DMS 273 (cell line): ENCODE results near the gene FAM135A.

Experiments
- DNase-seq: peaks from one replicate; lab custom pipeline; 2025; ENCODE audit not compliant: unreplicated experiment; lab: John Stamatoyannopoulos, UW

Gene FAM135A

GRCh38 chr6:70413114-70413991 is at the start of gene FAM135A:
Gene FAM135A, plus strand, starts transcription at chr6:70413508. Its CDS starts 14,835 bp downstream, at chr6:70428343.
- DNase-seq, result peak; percentile 99

DNA sequence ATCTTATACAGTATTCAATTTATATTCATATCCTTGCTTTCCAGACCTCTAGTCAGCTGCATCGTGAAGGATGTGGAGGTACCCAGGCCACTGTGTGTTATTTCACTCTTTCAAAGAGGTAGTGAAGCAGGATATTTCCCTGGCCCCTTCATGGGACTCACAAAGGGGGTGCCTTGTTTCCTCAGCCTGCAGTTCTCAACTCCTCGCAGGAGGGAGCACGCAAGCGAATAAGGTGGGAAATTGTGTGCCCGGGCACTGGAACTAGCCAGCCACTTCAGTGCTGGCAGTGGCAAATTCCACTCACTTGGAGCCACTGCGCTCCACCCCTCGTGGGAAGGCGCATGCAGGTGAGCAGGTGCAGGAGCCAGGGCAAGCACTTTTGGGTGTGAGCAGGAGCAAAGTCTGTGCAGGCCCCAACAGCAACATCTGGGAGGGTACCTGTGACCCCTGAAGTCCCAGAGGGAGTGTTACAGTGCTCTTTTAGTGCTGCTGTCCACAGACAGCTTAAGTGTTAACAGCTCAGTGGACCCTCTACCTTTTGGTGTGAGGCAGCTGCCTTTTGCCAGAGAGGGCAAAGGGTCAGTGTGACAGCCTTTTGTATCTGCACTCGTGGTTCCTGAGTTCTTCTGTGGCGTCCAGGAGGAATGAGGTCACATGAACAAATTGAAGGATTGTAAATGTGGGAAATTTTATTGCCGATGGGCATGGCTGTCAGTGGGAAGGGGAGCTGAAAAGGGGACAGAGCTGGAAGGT is 49.4 kb upstream of the FAM135A start:
- DNase-seq, result no peak

DNA sequence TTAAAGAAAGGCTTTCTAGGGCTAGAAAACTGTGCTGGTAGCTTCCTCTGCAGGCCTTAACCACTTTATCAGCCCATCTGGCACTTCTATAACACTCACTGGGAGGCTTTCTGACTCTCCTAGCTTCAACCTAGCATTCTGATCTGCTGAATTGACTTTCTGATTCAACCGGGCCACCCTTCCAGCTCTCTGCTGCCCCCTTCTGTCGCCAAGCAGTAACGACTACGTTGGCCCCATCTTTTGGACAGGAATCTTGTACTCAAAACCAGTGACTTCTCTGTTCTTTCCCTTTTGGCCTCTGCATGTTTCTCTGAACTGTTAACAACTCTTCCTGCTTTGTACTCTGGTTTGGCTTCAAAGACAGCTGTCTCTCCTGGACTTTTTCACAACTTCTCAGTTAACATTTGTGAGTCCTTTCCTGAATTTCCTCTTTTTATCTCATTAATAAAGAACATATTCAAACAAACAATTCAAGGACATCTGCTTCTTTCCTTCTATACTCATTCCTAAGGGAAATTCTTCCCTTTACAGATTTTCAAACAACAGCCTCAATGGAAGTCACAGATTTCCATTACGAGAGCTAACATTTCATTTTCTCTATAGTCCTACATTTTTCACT is 43.9 kb upstream of the FAM135A start:
- peak; percentile 86 for DNase-seq

- no peak for DNase-seq
Measured at GRCh38 chr6:70370496-70370895, 42.8 kb upstream of the FAM135A start.

DNA sequence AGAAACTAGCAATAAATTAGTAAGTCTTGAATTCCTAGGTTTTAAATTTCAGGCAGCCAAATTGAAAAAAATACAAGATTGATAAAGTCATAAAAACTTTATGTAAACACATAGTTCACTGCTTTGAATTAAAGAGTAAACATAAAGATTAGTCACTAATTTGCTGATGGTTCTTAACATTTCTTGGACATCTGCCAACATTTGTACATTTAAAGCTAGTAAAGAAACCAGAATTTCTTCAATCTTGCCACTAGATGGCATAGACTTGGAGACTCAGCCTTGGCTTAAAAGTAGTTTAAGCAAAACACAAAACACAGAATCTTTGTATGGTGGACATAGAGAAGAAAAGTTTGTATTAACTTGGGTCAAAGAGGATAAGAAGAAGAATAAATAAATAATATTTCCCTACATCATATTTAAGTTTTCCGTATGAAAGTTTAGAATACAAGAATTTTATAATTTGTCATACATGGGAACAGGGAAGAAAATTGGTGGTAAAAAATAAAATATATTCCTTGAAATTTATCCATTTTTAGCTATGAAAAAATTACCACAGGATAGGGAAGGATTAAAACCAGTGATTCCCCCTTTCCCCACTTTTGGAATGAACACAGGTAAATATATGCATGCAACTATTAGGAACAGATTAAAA is 41.7 kb upstream of the FAM135A start:
- DNase-seq, result peak; percentile 88

GRCh38 chr6:70375166-70375565 is 38.1 kb upstream of the FAM135A start:
- no peak for DNase-seq

GRCh38 chr6:70375882-70376281 is 37.4 kb upstream of the FAM135A start:
- DNase-seq, result peak; percentile 13

DNA sequence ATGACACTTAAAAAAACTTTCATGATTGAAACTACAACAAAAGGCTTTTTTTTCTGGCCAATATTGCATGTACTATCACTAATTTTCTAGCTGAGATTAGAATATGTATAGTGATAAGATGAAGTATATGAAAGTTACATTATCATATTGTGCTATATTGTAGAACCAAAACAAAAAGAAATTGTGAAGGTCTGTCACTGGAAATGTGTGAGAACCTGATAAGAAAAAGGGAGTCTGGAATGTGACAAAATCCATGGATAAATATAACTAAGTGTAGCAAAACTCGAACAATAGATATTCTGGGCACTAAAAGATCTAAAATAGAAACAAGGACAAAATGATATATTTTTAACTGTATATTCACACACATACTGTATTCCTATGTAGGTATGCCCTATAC is 36.7 kb upstream of the FAM135A start:
- DNase-seq, result no peak

DNA sequence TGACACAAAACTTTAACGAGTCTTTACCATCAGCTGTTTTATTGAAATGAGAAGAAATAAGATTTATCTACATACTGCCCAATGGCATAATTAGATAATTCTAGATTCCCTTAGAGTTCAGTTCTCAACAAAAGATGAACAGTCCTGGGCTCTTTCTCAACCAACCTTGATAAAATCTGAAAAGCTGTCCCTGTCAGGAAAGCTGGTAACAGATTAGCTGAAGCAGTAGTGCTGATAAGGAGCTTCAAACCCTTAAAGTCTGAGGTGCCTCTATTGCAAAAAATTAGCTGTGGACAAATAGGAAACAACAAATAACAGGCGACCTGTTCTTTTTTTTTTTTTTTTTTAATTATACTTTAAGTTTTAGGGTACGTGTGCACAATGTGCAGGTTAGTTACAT is 35.9 kb upstream of the FAM135A start:
- DNase-seq, result no peak

DNA sequence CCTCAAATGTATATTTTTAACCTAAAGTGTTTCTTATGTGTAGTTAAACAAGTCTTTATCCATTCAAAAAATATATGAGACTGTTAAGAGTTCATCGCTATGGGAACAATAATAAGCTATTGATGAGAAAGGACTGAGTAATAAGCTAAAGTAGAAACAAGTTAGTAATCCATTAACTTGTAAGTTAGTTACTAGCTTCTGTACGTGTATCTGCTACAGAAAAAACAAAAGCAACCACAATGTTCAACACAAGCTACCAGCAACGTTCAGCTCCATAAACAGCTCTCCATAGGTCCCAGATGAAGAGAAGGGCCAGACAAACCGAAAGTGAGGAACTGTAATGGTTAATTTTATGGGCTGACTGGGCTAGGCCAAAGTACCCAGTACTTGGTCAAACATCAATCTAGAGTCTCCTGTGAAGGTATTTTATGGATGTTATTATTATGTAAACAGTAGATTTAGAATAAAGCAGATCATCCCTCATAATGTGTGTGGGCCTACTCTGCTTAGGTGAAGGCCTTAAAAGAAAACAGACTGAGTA is 33.8 kb upstream of the FAM135A start:
- DNase-seq, result no peak

DNA sequence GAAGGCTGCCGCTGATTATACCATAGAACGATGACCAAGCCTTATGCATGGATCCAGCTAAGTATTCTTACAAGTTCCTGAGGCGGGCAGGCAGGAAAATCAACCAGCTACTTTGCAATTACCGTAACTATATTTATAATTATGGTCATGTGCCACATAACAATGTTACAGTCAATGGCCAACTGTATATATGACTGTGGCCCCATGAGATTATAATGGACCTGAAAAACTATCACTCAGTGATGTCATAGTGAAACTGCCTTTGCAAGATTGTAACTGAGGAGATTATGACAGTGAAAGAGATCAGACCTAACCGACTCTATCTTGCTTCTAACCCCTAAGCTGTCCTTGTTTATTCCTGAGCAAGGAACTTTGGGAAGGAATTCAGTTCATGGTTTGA is 33.1 kb upstream of the FAM135A start:
- no peak for DNase-seq

DNA sequence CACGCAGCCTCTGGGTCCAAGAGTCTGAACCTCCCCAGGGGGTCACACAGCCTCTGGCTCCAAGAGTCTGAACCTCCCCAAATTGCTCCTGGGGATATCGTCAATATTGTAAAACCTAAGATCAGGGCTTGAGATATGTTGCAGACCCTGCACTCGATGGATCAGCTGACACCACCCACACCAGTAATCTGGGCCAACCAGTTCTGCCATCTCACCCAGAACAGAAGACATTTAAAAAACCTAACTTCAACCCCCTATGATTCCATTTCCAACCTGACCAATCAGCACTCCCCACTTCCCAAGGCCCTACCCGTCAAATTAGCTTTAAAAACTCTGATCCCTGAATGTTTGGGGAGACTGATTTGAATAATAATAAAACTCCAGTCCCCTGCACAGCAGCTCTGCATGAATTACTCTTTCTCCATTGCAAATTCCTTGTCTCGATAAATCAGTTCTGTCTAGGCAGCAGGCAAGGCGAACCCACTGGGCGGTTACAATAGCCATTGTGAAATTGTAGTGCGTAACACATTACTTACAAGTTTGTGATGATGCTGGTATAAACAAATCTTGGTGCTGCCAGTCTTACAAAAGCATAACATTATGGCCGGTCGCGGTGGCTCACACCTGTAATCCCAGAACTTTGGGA is 32.4 kb upstream of the FAM135A start:
- DNase-seq, result no peak

- DNase-seq, result no peak
Measured at GRCh38 chr6:70381417-70381782, 31.9 kb upstream of the FAM135A start.

GRCh38 chr6:70385901-70386300 is 27.4 kb upstream of the FAM135A start:
- no peak for DNase-seq

- no peak for DNase-seq
Measured at GRCh38 chr6:70388814-70389213, 24.5 kb upstream of the FAM135A start.

DNA sequence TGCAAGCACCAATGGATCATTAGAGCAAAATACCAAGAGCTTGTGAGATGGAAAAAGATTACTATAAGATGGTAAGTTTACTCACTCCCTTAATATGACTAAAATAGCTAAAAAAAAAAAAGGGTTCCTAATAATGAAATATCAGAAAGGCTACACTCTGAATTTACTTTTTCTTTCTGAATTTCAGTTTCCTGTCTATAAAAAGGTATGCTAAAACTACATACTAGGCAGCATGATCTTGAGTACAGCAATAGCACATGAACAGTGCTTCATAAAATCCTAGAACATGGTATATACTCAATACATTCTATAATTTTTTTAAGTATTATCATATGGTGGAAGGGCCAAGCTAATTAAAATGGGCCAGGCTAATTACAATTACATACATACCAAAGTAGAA is 24.0 kb upstream of the FAM135A start:
- DNase-seq, result no peak

DNA sequence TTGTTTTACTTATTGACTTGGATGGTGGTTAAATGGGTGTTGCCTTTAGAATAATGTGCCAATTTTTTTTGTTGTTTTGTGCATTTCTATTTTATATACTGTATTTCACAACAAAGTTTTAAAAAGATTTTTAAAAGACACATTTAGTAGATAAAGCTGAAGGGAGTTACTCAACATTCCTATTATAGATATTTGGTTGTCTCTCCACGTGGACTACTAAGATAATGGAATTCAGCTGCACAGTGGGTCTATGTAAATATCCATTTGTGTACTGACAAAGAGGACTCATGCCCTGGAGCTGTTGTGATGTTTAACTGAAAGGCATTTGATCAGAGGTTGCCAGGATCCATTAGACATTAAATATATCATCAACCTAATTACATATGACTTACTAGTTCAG is 23.2 kb upstream of the FAM135A start:
- DNase-seq, result no peak

- no peak for DNase-seq
Measured at GRCh38 chr6:70391492-70391891, 21.8 kb upstream of the FAM135A start.

DNA sequence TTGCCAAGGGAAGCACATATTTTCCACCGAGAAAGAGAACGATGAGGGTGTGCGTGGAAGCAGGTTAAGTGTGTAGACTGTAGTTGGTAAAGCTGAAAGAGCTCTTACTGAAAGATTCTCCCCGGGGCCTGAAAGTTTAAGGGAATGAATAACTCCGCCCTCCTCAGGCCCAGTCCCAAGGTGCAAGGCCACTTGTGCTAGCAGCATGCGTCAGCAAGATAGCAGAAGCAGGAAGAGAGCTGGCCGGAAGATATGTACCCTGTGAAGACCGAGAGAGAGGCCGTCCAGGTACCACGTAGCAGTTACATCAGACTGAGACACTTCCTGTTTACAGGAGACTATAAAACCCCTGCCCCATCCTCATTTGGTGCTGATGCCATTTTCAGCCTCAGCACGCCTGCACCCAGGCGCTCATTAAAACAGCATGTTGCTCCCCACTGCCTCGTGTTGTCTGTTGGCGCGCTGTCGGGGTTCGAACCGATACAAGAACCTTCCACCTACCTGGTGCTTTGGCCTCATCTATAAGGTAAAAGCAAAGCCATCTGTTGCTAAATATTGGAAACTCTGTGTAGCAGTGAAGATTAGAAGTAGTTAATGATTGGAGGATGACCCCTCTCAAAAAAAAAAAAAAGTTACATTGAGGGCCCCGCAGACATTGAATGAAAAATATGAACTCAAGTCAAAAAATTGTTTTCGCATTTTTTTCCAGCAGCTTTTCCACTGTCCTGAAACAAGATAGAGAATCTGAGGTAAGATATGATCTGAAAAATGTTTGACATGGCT is 18.6 kb upstream of the FAM135A start:
- no peak for DNase-seq

DNA sequence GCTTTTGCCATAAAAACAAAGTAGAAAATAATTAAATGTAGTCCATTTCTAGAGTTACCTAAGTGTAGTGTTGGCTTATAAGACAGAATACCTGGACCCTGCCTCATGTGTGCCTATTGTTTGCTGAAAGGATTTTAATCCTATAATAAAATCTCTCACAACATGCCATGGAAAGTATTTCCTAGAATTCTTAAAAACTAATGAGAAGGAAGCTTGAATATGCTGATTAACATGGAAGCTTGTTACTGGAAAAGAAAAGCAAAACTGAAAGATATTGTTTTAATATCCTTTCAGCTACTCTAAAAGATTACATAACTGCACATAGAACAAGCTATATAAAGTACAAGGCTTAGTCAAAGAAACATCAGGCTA is 18.0 kb upstream of the FAM135A start:
- DNase-seq, result no peak
